A673 (cell line): ENCODE measurements around the gene LMF2. TPM values are rescaled to one million over a fixed set of nuclear protein-coding genes. Genes with fewer than 3 reads are reported as not detected.

Experiments used
- BruUV-seq: library from RNA; stranded (reverse); fragments of 400-500 nt; replicated peaks from 2 replicates; lab custom pipeline; 2021; lab: Mats Ljungman, UMichigan
- CTCF ChIA-PET: fragments of 300-600 bp; sonication (Branson Sonifier 250); formaldehyde crosslinking; loops from one replicate; lab custom pipeline; 2022; ENCODE audit warnings: antibody characterized with exemption; lab: Charles Lee
- POLR2A ChIA-PET: fragments of 300-600 bp; sonication (Branson Sonifier 250); formaldehyde crosslinking; loops from one replicate; lab custom pipeline; 2022; ENCODE audit warnings: antibody characterized with exemption; ENCODE audit not compliant: low non-redundant PET; lab: Charles Lee
- DNase-seq: peaks from one replicate; pipeline ENCODE4 v3.0.0-alpha.2; 2015; ENCODE audit warnings: low spot score
- H3K27ac ChIP-seq: fragments of 200-600 bp; sonication (generic); 2 replicates; pipeline ENCODE4 v1.5.1; 2016; ENCODE audit warnings: mixed run types, low read depth, mild to moderate bottlenecking, mixed read lengths, antibody characterized with exemption, low read length; ENCODE audit not compliant: poor library complexity, severe bottlenecking
- H3K27me3 ChIP-seq: fragments of 200-600 bp; sonication (generic); replicated peaks from 2 replicates; pipeline ENCODE4 v1.6.1; 2017; ENCODE audit warnings: mixed run types, low read depth, mild to moderate bottlenecking, mixed read lengths, antibody characterized with exemption, low read length; ENCODE audit not compliant: insufficient read depth, poor library complexity
- H3K36me3 ChIP-seq: fragments of 200-600 bp; sonication (generic); 2 replicates; pipeline ENCODE4 v1.6.1; 2016; ENCODE audit warnings: mixed run types, mild to moderate bottlenecking, mixed read lengths, antibody characterized with exemption, low read length; ENCODE audit not compliant: insufficient read depth, poor library complexity, severe bottlenecking
- H3K4me1 ChIP-seq: fragments of 200-600 bp; sonication (generic); 2 replicates; pipeline ENCODE4 v1.6.1; 2017; ENCODE audit warnings: mixed run types, mild to moderate bottlenecking, mixed read lengths, antibody characterized with exemption, low read length; ENCODE audit not compliant: insufficient read depth, poor library complexity, severe bottlenecking
- H3K4me3 ChIP-seq: fragments of 200-600 bp; sonication (generic); 2 replicates; pipeline ENCODE4 v1.5.1; 2016; ENCODE audit warnings: low read depth, mixed run types, mild to moderate bottlenecking, mixed read lengths, low read length; ENCODE audit not compliant: poor library complexity, severe bottlenecking
- H3K9me3 ChIP-seq: fragments of 200-600 bp; sonication (generic); 2 replicates; pipeline ENCODE4 v1.6.1; 2016; ENCODE audit warnings: mixed run types, low read depth, mild to moderate bottlenecking, mixed read lengths, antibody characterized with exemption, low read length; ENCODE audit not compliant: poor library complexity, severe bottlenecking
- EZH2 ChIP-seq: fragments of 200-600 bp; sonication (generic); IDR thresholded peaks from 2 replicates; pipeline ENCODE4 v1.6.1; 2017; ENCODE audit warnings: borderline replicate concordance, low read depth, mild to moderate bottlenecking, mixed read lengths, antibody characterized with exemption, low read length; ENCODE audit not compliant: poor library complexity, severe bottlenecking
- intact Hi-C: fragments of 100-400 bp; cut with micrococcal nuclease; formaldehyde crosslinking; loops from one replicate; pipeline ENCODE4 v1.10.0; 2022; ENCODE audit not compliant: unreplicated experiment
- total RNA-seq: library from RNA; stranded (reverse); gene quantifications from 2 replicates; pipeline ENCODE4 v1.2.3, GENCODE V29; 2021
- TF ChIP-seq, protein P1 (sequence below): fragments of 300-800, 200-600 bp; sonication (generic); conservative IDR thresholded peaks from 2 replicates; pipeline ENCODE4 v1.5.1; 2017; ENCODE audit warnings: low read depth, mild to moderate bottlenecking, antibody characterized with exemption, low read length, moderate library complexity, mixed read lengths

The LMF2 gene
- total RNA-seq, 1 experiment from 2014 or later, result 79.2 TPM

DNA sequence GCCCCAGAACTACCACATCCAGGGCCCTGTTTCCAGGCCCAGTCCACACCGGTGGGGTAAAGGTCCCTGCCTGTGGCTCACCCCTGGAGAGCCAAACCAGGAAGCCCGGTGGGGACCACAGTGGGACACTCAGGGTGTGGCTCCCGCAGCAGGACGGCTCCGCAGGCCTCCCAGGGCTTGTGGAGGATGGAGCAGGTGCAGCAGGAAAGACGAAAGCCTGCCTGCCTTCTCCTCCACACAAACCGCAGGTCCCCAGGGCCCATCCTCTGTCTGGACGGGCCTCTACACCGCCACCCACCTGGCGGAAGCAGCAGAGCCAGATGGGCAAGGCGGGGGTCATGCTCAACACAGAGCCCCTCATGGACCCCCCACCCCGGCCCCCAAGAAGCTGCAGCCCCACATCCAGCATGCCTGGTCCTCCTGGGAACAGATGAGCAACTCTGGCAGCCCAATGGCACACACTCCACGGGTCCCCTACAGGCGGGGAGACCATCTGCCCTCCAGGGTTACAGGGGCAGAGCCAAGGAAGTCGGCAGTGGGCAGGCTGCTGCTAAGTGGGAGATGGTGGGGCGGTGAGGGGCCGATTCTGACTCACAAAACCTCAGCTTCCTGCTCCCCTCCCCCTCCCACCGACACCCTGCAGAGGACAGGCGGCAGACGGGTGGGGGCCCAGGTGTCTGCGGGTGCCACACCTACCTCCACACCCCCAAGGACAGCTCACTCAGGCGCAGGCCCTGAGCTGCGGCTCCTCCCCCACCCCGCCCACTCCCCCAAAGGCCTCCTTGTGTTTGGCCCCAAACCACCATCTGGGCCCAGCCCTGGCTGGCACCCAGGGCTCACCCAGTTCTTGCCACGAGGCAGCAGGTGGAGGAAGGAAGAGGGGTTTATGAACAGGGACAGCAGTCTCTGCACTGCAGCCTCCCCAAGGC is 37.9 kb downstream of the LMF2 start:
- no TSS peak for BruUV-seq
- no peak for TF ChIP-seq EZH2
- TF ChIP-seq, protein P1, sequence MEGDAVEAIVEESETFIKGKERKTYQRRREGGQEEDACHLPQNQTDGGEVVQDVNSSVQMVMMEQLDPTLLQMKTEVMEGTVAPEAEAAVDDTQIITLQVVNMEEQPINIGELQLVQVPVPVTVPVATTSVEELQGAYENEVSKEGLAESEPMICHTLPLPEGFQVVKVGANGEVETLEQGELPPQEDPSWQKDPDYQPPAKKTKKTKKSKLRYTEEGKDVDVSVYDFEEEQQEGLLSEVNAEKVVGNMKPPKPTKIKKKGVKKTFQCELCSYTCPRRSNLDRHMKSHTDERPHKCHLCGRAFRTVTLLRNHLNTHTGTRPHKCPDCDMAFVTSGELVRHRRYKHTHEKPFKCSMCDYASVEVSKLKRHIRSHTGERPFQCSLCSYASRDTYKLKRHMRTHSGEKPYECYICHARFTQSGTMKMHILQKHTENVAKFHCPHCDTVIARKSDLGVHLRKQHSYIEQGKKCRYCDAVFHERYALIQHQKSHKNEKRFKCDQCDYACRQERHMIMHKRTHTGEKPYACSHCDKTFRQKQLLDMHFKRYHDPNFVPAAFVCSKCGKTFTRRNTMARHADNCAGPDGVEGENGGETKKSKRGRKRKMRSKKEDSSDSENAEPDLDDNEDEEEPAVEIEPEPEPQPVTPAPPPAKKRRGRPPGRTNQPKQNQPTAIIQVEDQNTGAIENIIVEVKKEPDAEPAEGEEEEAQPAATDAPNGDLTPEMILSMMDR, result no peak
- intact Hi-C loops, result no loop called here
- ChIA-PET POLR2A (no interaction called here), CTCF (no interaction called here)
- Histone ChIP-seq H3K4me3 (no peak overlapping the region), H3K27me3 (no peaks in the 10 kb centered on the region), H3K9me3 (no peaks in the 10 kb centered on the region), H3K36me3 (peaks cover 28% of the 10 kb centered on the region), H3K27ac (peak overlapping the region; percentile 42), H3K4me1 (peaks cover 29% of the 10 kb centered on the region)
- peak; percentile 51 for DNase-seq

- Histone ChIP-seq H3K9me3 (no peaks in the 10 kb centered on the region), H3K27me3 (no peaks in the 10 kb centered on the region), H3K36me3 (peaks cover 38% of the 10 kb centered on the region), H3K27ac (no peak overlapping the region), H3K4me1 (peaks cover 25% of the 10 kb centered on the region), H3K4me3 (no peak overlapping the region)
- ChIA-PET POLR2A (no interaction called here), CTCF (no interaction called here)
- intact Hi-C loops, result no loop called here
- BruUV-seq, result no TSS peak
- no peak for DNase-seq
- no peak for TF ChIP-seq EZH2
- TF ChIP-seq, protein P1, result no peak
Observed at GRCh38 chr22:50468626-50469025, 38.9 kb downstream of the LMF2 start.

GRCh38 chr22:50467773-50468440 is 39.6 kb downstream of the LMF2 start:
- H3K4me1 ChIP-seq, result peaks cover 18% of the 10 kb centered on the region
- no peak for TF ChIP-seq EZH2
- TF ChIP-seq, protein P1, result no peak
- intact Hi-C loops, result no loop called here
- no peak overlapping the region for H3K4me3 ChIP-seq
- no peaks in the 10 kb centered on the region for H3K9me3 ChIP-seq
- no peaks in the 10 kb centered on the region for H3K27me3 ChIP-seq
- ChIA-PET POLR2A (no interaction called here), CTCF (interaction anchor here (0.5 kb wide), 1 partner anchor 27 kb away, joined by 6 read pairs; no protein-coding TSS in a partner anchor)
- DNase-seq, result no peak
- H3K36me3 ChIP-seq, result peaks cover 41% of the 10 kb centered on the region
- BruUV-seq, result no TSS peak
- no peak overlapping the region for H3K27ac ChIP-seq
